Spleen (tissue), 7 donors: ENCODE results near the gene C1orf141.

Experiments
- CTCF ChIP-seq, 11 experiments: fragments of 200-600 bp in 7 of 11; fragments of 450-650 bp in 4 of 11; sonication (generic) in 4 of 11; IDR thresholded peaks in 8 of 11; conservative IDR thresholded peaks in 3 of 11; 1 replicate in 7 of 11; 2 replicates in 4 of 11; pipeline versions ENCODE4 v1.4.0 to v1.8.0; 2016 to 2021; ENCODE audit warnings: antibody characterized with exemption in 11 of 11, inconsistent platforms in 4 of 11, mild to moderate bottlenecking in 1 of 11
- POLR2AphosphoS5 ChIP-seq, 3 donors: sonication (generic); formaldehyde crosslinking; IDR thresholded peaks; one replicate each; pipeline ENCODE4 v1.5.1; 2017; ENCODE audit warnings: antibody characterized with exemption in 3 of 3
- donor health status: DM: no; HTN: no; CAD: no; lungs with moderate emphysema.
- donor health status: DM: no; HTN: no; CAD: no.
- donor health status: DM: no; HTN: no; CAD: no.

DNA sequence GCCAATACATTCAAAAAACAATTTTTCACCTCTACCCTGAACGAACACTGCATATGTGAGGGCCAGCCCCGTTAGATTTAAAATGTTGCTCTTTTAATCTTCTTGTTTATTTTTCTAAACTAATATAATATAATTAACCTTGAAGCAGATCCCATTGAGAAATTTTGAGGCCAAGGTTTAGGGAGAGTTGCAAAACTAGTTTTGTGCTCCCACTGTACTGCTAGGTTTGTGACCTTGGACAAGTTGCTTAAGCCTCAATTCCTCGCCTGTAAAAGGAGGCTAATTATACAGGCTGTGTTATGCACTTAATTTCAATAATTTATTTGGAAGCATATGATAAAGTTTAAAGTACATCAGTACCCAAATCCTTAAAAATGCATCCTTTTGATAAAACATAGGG is 35.2 kb upstream of the C1orf141 start:
- TF ChIP-seq POLR2AphosphoS5 (IDR thresholded peaks at IDR 0.05) (no peak), CTCF (IDR thresholded peaks at IDR 0.05 in 8 of 11, conservative IDR thresholded peaks at IDR 0.05 in 3 of 11) (no peak)
